Duodenal mucosa (tissue), 2 donors: Measurements from ENCODE around the gene WDFY3.

Source experiments
- H3K27ac ChIP-seq: one replicate; pipeline ENCODE4 v1.7.0; 2013; ENCODE audit warnings: low read depth, low read length
- H3K27me3 ChIP-seq, 2 donors: one replicate each; pipeline ENCODE4 v1.7.0; 2013; ENCODE audit warnings: low read length in 2 of 2, control low read depth in 1 of 2; ENCODE audit not compliant: insufficient read depth in 2 of 2, control insufficient read depth in 1 of 2
- H3K36me3 ChIP-seq, 2 donors: one replicate each; pipeline ENCODE4 v1.7.0; 2013; ENCODE audit warnings: low read length in 2 of 2, control low read depth in 1 of 2; ENCODE audit not compliant: insufficient read depth in 2 of 2, control insufficient read depth in 1 of 2
- H3K4me1 ChIP-seq, 2 donors: one replicate each; pipeline ENCODE4 v1.7.0; 2013; ENCODE audit warnings: low read length in 2 of 2, control low read depth in 1 of 2; ENCODE audit not compliant: insufficient read depth in 2 of 2, control insufficient read depth in 1 of 2
- H3K4me3 ChIP-seq, 2 donors: one replicate each; pipeline ENCODE4 v1.7.0; 2013; ENCODE audit warnings: low read length in 2 of 2, low read depth in 1 of 2
- H3K9ac ChIP-seq, 2 donors: one replicate each; pipeline ENCODE4 v1.7.0; 2013; ENCODE audit warnings: low read length in 2 of 2, low read depth in 1 of 2
- H3K9me3 ChIP-seq, 2 donors: one replicate each; pipeline ENCODE4 v1.7.0; 2013; ENCODE audit warnings: low read length in 2 of 2, control low read depth in 1 of 2; ENCODE audit not compliant: control insufficient read depth in 1 of 2

WDFY3 gene

DNA sequence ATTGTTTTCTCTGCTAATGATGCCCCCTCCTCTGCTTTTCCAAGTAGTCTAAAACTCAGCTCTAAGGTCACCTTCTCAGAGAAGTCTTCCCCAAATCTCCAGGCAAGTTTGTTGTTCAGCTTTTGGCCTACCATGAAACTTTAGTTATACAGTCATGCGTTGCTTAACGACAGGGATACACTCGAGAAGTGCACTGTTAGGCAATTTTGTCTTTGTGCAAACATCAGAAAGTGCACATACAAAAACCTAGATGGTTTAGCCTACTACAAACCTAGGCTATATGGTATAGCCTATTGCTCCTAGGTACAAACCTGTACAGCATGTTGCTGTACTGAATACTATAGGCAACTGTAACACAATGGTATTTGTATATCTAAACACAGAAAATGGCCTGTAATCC is 91.9 kb downstream of the WDFY3 start:
- H3K27ac ChIP-seq = no peak overlapping the region
- no peaks in the 10 kb centered on the region for H3K9me3 ChIP-seq
- no peaks in the 10 kb centered on the region for H3K27me3 ChIP-seq
- H3K4me3 ChIP-seq = no peak overlapping the region
- peaks cover 0 to 4% of the 10 kb centered on the region in 2 donors for H3K36me3 ChIP-seq
- H3K4me1 ChIP-seq = no peaks in the 10 kb centered on the region
- no peak overlapping the region for H3K9ac ChIP-seq

DNA sequence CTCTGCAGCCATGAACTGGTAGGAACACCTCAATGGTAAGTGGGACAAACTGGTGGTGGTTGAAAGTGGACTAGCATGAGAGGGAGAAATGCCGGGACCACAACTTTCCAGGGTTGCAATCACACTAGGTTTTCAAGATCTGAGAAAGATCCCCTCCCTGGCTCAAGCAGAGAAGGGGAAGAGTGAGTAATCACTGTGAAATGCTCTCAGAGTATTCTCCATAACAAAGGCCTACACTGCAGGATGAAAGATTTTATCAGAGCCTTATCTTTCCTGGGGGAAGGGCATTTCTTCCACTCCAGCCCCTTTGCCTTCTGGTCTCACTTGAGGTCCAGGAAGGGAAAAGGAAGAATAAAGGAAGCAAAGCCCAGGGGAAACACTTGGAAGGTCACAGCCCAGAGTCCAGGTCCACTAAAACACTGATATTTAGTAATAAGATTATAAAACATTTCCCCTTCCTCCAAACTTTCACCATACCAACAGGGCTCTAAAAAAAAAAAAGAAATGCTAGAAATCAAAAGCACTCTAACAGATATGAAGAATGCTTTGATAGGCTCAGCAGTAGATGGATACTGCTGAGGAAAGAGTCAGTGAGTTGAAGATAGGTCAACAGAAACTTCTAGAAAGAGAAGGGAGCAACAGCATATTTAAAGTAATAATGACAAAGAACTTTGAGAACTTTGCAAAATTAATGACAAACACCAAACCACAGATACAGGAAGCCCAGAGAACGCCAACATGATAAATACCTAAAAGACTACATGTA is 95.9 kb downstream of the WDFY3 start:
- H3K36me3 ChIP-seq = no peaks in the 10 kb centered on the region
- no peaks in the 10 kb centered on the region for H3K4me1 ChIP-seq
- no peak overlapping the region for H3K27ac ChIP-seq
- no peaks in the 10 kb centered on the region for H3K9me3 ChIP-seq
- H3K27me3 ChIP-seq = no peaks in the 10 kb centered on the region
- H3K9ac ChIP-seq = no peak overlapping the region
- H3K4me3 ChIP-seq = no peak overlapping the region

DNA sequence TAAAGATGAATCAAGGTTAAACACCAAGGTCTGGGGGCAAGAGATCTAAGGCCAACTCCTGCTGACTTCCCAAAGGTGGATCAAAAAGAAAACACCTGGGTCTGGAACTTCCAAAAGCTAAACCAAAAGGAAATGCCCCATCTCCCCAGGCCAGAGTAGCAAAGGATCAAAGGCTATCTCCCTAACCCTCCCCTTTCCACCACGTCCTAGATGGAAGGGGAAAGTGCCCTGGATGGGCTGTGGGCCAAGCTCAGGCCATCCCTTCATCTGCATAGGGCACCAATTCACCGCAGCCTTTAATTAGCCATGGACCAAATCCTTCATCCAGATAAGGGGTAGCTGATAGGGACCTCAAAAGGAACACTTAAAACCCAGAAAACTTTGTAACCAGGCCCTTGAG is 100.2 kb downstream of the WDFY3 start:
- no peaks in the 10 kb centered on the region for H3K27me3 ChIP-seq
- H3K27ac ChIP-seq = no peak overlapping the region
- no peaks in the 10 kb centered on the region for H3K9me3 ChIP-seq
- H3K4me1 ChIP-seq = no peaks in the 10 kb centered on the region
- no peak overlapping the region for H3K4me3 ChIP-seq
- H3K36me3 ChIP-seq = no peaks in the 10 kb centered on the region
- no peak overlapping the region for H3K9ac ChIP-seq

- Histone ChIP-seq H3K9ac (no peak overlapping the region), H3K36me3 (no peaks in the 10 kb centered on the region), H3K9me3 (no peaks in the 10 kb centered on the region), H3K27me3 (no peaks in the 10 kb centered on the region), H3K4me3 (no peak overlapping the region), H3K27ac (no peak overlapping the region), H3K4me1 (no peaks in the 10 kb centered on the region)
Observed at GRCh38 chr4:84865600-84865999, 100.9 kb downstream of the WDFY3 start.

DNA sequence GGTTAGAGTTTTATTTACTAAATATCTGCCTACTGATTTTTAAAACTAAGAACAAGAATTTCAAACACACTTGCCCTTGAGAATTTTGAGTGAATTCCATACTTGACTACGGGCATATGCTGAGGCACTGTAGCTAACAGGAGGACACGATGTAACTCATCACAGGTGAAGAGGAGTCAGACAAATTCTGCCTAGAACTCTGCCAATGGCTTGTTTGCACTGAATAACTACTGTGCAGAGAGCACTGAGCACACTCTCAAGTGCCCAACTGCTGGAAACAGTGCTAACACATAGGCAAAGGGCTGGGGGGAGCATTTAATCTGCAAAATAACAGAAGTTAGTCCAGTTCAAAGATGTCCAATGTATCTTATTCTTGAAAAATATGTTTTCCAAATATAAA is 104.4 kb downstream of the WDFY3 start:
- Histone ChIP-seq H3K9me3 (no peaks in the 10 kb centered on the region), H3K36me3 (peaks cover 0 to 3% of the 10 kb centered on the region in 2 donors), H3K4me3 (no peak overlapping the region), H3K27ac (no peak overlapping the region), H3K4me1 (no peaks in the 10 kb centered on the region), H3K9ac (no peak overlapping the region), H3K27me3 (no peaks in the 10 kb centered on the region)

DNA sequence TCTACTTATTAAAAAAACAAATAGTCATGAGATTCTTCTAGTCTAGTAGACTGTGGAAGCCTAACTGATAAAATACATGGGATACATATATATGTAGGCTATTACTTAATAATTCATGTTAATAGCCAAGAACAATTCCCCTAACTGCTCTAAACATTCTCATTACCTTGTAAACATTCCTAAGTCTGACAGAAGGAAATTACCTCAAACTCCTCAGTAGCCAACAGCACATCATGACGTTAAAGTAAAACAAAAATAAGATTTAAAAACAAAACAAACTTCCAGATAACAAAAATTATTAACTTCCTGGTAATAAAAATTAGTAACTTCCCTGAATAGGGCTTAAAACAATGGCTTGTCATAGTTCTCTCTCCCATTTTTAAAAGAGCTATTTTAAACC is 109.2 kb downstream of the WDFY3 start:
- Histone ChIP-seq H3K4me3 (no peak overlapping the region), H3K9me3 (no peaks in the 10 kb centered on the region), H3K36me3 (peaks cover 0 to 3% of the 10 kb centered on the region in 2 donors), H3K9ac (no peak overlapping the region), H3K4me1 (no peaks in the 10 kb centered on the region), H3K27ac (no peak overlapping the region), H3K27me3 (no peaks in the 10 kb centered on the region)

DNA sequence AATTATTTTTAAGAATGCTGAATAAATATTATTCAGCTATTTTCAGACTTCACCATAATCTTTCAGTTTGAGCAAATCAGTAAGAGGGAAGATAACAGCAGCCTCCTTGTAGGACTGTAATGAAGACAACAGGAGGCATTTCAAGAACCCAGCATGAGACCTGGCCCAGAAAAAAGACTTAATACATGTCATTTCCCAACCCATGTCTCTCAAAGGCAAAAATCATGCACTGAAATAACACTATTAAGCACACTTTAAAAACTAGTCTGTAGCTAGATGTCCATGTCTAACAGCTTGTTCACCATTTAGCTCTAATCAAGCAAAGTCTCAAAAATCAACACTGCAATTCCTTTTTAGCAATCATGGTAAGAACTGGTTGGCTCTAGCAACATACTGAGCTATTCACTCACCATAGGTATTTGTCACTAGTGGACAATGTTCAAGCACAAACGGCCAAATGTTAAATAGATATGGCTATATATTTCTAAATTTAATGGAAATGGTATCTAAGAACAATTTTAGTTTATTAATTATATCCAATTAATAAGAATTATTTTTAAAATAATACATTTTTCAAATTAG is 109.9 kb downstream of the WDFY3 start:
- no peaks in the 10 kb centered on the region for H3K9me3 ChIP-seq
- no peak overlapping the region for H3K27ac ChIP-seq
- no peaks in the 10 kb centered on the region for H3K4me1 ChIP-seq
- H3K4me3 ChIP-seq = no peak overlapping the region
- H3K27me3 ChIP-seq = no peaks in the 10 kb centered on the region
- peaks cover 0 to 3% of the 10 kb centered on the region in 2 donors for H3K36me3 ChIP-seq
- H3K9ac ChIP-seq = no peak overlapping the region

DNA sequence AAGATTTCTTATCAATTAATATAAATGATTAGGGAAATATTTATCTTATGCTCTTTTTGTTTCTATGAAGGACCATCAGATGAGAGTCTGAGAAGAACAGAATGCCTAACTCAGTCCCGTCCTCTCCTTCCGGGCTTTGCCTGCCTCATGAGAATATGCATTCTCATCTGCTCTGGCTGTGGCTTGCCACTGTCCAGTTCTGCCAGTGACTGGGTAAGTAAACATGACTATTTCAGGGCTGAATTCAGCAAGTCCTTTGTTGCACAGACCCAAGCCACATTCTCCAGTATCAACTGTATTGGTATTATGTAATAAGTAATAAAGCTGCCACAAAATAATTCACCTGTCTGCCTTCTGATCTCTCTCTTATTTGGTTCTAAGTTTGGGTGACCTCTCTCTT is 110.7 kb downstream of the WDFY3 start:
- no peaks in the 10 kb centered on the region for H3K4me1 ChIP-seq
- H3K27me3 ChIP-seq = no peaks in the 10 kb centered on the region
- H3K9ac ChIP-seq = no peak overlapping the region
- no peaks in the 10 kb centered on the region for H3K9me3 ChIP-seq
- H3K36me3 ChIP-seq = peaks cover 0 to 3% of the 10 kb centered on the region in 2 donors
- H3K4me3 ChIP-seq = no peak overlapping the region
- no peak overlapping the region for H3K27ac ChIP-seq

DNA sequence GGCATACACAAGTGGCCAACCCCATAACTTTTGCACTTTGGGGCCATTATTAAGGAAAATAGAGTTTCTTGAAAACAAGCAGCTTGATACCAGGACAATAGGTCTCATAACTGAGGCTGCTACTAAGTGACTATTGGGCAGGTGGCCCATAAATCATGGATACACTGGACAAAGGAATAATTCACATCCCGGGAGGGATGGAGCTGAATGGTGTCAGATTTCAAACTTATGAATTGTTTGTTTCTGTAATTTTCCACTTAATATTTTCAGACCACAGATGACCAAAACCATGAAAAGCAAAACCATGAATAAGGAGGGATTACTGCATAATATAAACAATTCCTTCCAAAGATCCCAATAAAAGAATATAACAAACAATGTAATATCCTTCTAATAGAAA is 114.4 kb downstream of the WDFY3 start:
- Histone ChIP-seq H3K36me3 (peaks cover 0 to 4% of the 10 kb centered on the region in 2 donors), H3K27me3 (no peaks in the 10 kb centered on the region), H3K4me3 (no peak overlapping the region), H3K27ac (no peak overlapping the region), H3K9me3 (no peaks in the 10 kb centered on the region), H3K4me1 (no peaks in the 10 kb centered on the region), H3K9ac (no peak overlapping the region)

GRCh38 chr4:84849051-84849640 is 117.3 kb downstream of the WDFY3 start:
- no peak overlapping the region for H3K4me3 ChIP-seq
- H3K9me3 ChIP-seq = no peaks in the 10 kb centered on the region
- H3K36me3 ChIP-seq = peaks cover 0 to 4% of the 10 kb centered on the region in 2 donors
- H3K4me1 ChIP-seq = no peaks in the 10 kb centered on the region
- no peaks in the 10 kb centered on the region for H3K27me3 ChIP-seq
- no peak overlapping the region for H3K9ac ChIP-seq
- H3K27ac ChIP-seq = no peak overlapping the region
